ENCODE results near the gene RAB3C.

- TF ChIP-seq POLR2A (IDR thresholded peaks at IDR 0.05) = no peak
- no peak for TF ChIP-seq CTCF (IDR thresholded peaks at IDR 0.05)
Measured at GRCh38 chr5:58622936-58623871, 40.3 kb downstream of the RAB3C start.
